ELF-1 (cell line): ENCODE data around the gene MAP3K14.

Experiments used
- DNase-seq: peaks from one replicate; pipeline ENCODE4 v3.0.0-alpha.2; 2016; ENCODE audit warnings: low read depth, low spot score

The MAP3K14 gene

GRCh38 chr17:45236282-45236606 is 80.6 kb downstream of the MAP3K14 start:
- DNase-seq, result no peak

GRCh38 chr17:45235416-45236281 is 81.2 kb downstream of the MAP3K14 start:
- DNase-seq, result peak; percentile 90

- peak; percentile 29 for DNase-seq
Observed at GRCh38 chr17:45234641-45235415, 82.0 kb downstream of the MAP3K14 start.

- DNase-seq, result no peak
Observed at GRCh38 chr17:45233423-45233924, 83.3 kb downstream of the MAP3K14 start.

- DNase-seq, result no peak
Observed at GRCh38 chr17:45232514-45233422, 84.1 kb downstream of the MAP3K14 start.

- peak; percentile 54 for DNase-seq
Observed at GRCh38 chr17:45231481-45232116, 85.2 kb downstream of the MAP3K14 start.

GRCh38 chr17:45230787-45231480 is 85.9 kb downstream of the MAP3K14 start:
- DNase-seq, result no peak

- DNase-seq, result no peak
Observed at GRCh38 chr17:45230410-45230786, 86.4 kb downstream of the MAP3K14 start.

GRCh38 chr17:45229681-45230409 is 87.0 kb downstream of the MAP3K14 start:
- no peak for DNase-seq

- peak; percentile 77 for DNase-seq
Observed at GRCh38 chr17:45228763-45229539, 87.9 kb downstream of the MAP3K14 start.

- DNase-seq, result peak; percentile 29
Observed at GRCh38 chr17:45227926-45228762, 88.7 kb downstream of the MAP3K14 start.

- no peak for DNase-seq
Observed at GRCh38 chr17:45227101-45227925, 89.5 kb downstream of the MAP3K14 start.

- DNase-seq, result no peak
Observed at GRCh38 chr17:45226576-45226975, 90.2 kb downstream of the MAP3K14 start.

GRCh38 chr17:45225964-45226530 is 90.8 kb downstream of the MAP3K14 start:
- DNase-seq, result no peak

GRCh38 chr17:45225051-45225700 is 91.6 kb downstream of the MAP3K14 start:
- DNase-seq, result no peak

GRCh38 chr17:45224671-45225050 is 92.2 kb downstream of the MAP3K14 start:
- DNase-seq, result no peak
